Measurements from ENCODE around the gene OR4L1. TPM values are rescaled to one million over a fixed set of nuclear protein-coding genes. Genes with fewer than 3 reads are reported as not detected.
"Not testable (repeated sequence)": the region's sequence is repeated elsewhere in the genome, so short reads cannot be mapped to it uniquely, and the experiment has no call there.

OR4L1 gene
- total RNA-seq, 1 donor from 2014 or later: not detected

DNA sequence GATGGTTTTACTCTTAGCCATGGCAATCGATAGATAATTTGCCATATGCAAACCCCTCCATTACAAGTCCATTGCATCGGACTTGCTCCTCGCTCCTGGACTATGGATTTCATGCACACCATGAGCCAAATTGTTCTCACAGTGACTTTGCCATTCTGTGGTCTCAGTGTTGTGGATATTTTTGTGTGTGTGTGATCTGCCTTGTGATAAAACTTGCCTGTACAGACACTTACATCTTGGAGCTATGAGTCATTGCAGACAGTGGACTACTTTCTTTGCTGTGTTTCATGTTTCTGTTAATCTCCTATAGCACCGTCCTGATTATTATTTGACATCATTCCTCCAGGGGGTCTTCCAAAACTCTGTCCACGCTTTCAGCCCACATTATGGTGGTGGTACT, 15.6 kb upstream of the OR4L1 start:
- no peaks in the 10 kb centered on the region for H3K27me3 ChIP-seq
- no peaks in the 10 kb centered on the region for H3K4me1 ChIP-seq
- no peak for DNase-seq (ENCODE audit: low spot score in 2 of 2)
- no peak overlapping the region for H3K4me3 ChIP-seq
- no peaks in the 10 kb centered on the region for H3K9me3 ChIP-seq
- TF ChIP-seq CTCF (IDR thresholded peaks at IDR 0.05): no peak
- H3K36me3 ChIP-seq: no peaks in the 10 kb centered on the region
- H3K27ac ChIP-seq: no peak overlapping the region
- intact Hi-C loops (cut with DNase I): no loop called here

GRCh38 chr14:20048202-20048601, 11.6 kb upstream of the OR4L1 start:
- no peak overlapping the region for H3K27ac ChIP-seq
- intact Hi-C loops (cut with DNase I): no loop called here

DNA sequence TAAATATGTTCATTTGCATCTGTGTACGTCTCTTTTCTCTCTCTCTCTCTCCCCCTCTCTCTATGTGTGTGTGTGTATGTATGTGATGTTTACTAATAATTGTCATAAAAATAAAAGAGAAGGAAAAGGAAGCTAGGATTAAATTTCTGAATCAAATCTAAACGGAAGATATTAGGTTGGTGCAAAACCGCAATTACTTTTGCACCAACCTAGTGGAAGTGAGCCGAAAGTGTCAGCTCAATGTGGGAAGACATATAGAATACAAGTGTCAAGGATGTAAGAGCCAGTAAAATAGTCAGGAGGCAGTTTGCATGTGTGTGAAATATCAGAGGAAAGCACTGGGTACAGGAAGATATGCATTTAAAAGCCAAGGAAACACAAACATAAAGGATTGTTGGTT, 32.2 kb downstream of the OR4L1 start:
- H3K27me3 ChIP-seq: no peaks in the 10 kb centered on the region
- intact Hi-C loops (cut with DNase I): no loop called here
- no peak for DNase-seq (ENCODE audit: low spot score in 2 of 2)
- TF ChIP-seq CTCF (IDR thresholded peaks at IDR 0.05): no peak
- no peaks in the 10 kb centered on the region for H3K36me3 ChIP-seq
- H3K9me3 ChIP-seq: no peaks in the 10 kb centered on the region
- no peak overlapping the region for H3K4me3 ChIP-seq
- no peak overlapping the region for H3K27ac ChIP-seq
- no peaks in the 10 kb centered on the region for H3K4me1 ChIP-seq

More at GRCh38 chr14:20048202-20048601, 11.6 kb upstream of the OR4L1 start:
- no peak for DNase-seq (ENCODE audit: low spot score in 2 of 2)
- H3K36me3 ChIP-seq: no peaks in the 10 kb centered on the region
- H3K9me3 ChIP-seq: no peaks in the 10 kb centered on the region
- H3K27me3 ChIP-seq: no peaks in the 10 kb centered on the region
- no peak overlapping the region for H3K4me3 ChIP-seq
- no peaks in the 10 kb centered on the region for H3K4me1 ChIP-seq
- no peak for TF ChIP-seq CTCF (IDR thresholded peaks at IDR 0.05)

GRCh38 chr14:20093442-20093841, 33.6 kb downstream of the OR4L1 start:
- intact Hi-C loops (cut with DNase I): no loop called here
- TF ChIP-seq CTCF (IDR thresholded peaks at IDR 0.05): no peak
- no peak for DNase-seq (ENCODE audit: low spot score in 2 of 2)
- Histone ChIP-seq H3K27ac (no peak overlapping the region), H3K27me3 (no peaks in the 10 kb centered on the region), H3K36me3 (no peaks in the 10 kb centered on the region), H3K4me1 (no peaks in the 10 kb centered on the region), H3K4me3 (no peak overlapping the region), H3K9me3 (no peaks in the 10 kb centered on the region)

DNA sequence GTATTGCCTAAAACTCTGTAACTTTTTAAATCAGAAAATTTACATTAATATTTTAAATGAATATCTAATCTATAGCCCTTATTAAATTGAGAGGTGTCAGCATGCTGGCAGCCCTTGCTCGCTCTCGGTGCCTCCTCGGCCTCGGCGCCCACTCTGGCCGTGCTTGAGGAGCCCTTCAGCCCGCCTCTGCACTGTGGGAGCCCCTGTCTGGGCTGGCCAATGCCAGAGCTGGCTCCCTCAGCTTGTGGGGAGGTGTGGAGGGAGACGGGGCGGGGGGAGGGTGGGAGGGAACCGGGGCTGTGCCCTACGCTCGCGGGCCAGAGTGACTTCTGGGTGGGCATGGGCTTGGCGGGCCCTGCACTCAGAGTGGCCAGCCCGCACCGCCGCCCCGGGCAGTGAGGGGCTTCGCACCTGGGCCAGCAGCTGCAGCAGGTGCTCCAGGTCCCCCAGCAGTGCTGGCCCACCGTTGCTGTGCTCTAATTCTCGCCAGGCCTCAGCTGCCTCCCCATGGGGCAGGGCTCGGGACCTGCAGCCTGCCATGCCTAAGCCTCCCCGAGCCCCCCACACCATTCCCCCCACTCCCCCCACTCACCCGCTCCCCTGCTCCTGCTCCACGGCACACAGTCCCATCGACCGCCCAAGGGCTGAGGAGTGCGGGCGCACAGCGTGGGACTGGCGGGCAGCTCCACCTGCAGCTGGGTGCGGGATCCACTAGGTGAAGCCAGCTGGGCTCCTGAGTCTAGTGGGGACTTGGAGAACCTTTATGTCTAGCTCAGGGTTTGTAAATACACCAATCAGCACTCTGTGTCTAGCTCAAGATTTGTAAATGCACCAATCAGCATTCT, 39.3 kb downstream of the OR4L1 start:
- intact Hi-C loops (cut with DNase I); H3K27ac ChIP-seq; H3K9me3 ChIP-seq; H3K4me3 ChIP-seq; H3K4me1 ChIP-seq; DNase-seq (ENCODE audit: low spot score in 2 of 2); H3K36me3 ChIP-seq; H3K27me3 ChIP-seq: not testable (repeated sequence)

DNA sequence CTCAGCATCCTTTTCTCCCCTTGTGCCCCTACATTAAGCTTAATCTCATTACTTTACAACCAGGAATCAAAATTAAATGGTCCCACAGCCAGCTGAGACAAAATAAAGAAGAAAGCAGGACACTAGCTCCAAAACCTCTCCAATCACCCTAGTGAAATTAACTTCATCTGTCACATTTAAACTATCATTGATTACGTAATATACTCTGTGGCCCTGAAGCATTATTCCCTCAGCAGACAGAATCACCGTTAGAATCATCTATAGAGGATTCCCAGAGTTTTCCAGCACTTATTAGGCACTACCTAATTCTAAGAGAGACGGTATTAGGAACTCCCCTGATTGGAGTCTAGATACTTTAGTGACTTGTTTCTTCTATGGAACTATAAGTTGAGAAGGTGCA, 50.6 kb downstream of the OR4L1 start, which contains the start of gene OR4K17:
OR4K17 (plus strand) TSS at position 302 of the 400 bp plus-strand sequence. CDS start 6,761 bp downstream, outside the sequence.
- Histone ChIP-seq H3K36me3 (no peaks in the 10 kb centered on the region), H3K27ac (no peak within 1 kb of the TSS), H3K27me3 (no peaks in the 10 kb centered on the region), H3K4me1 (no peaks in the 10 kb centered on the region), H3K4me3 (no peak within 1 kb of the TSS), H3K9me3 (no peaks in the 10 kb centered on the region)
- TF ChIP-seq CTCF (IDR thresholded peaks at IDR 0.05): no peak
- intact Hi-C loops (cut with DNase I): no loop called here
- DNase-seq (ENCODE audit: low spot score in 2 of 2): no peak

Other genes starting within 250 kb of the OR4L1 start
- gene OR4K2, start 184.9 kb upstream of the OR4L1 start, total RNA-seq: not detected
- gene OR4K5, start 139.4 kb upstream of the OR4L1 start, total RNA-seq: not detected
- gene OR4K1, start 129.1 kb upstream of the OR4L1 start, total RNA-seq: not detected
- not detected for gene OR4K15, start 84.5 kb upstream of the OR4L1 start, total RNA-seq
- not detected for gene OR4Q2, start 57.9 kb upstream of the OR4L1 start, total RNA-seq
- not detected for gene OR4K14, start 40.7 kb upstream of the OR4L1 start, total RNA-seq
- not detected for gene OR4K13, start 24.0 kb upstream of the OR4L1 start, total RNA-seq
- gene OR4K17, start 50.7 kb downstream of the OR4L1 start, total RNA-seq: not detected
- gene OR4N5, start 78.8 kb downstream of the OR4L1 start, total RNA-seq: not detected
- not detected for gene OR11G2, start 130.9 kb downstream of the OR4L1 start, total RNA-seq
- gene OR11H6, start 163.7 kb downstream of the OR4L1 start, total RNA-seq: not detected
- not detected for gene OR11H7, start 168.9 kb downstream of the OR4L1 start, total RNA-seq
- gene OR11H4, start 179.2 kb downstream of the OR4L1 start, total RNA-seq: not detected
- gene TTC5, start 245.9 kb downstream of the OR4L1 start, total RNA-seq: 7.8 TPM

Measured in ascending aorta (tissue), 2 donors.